ENCODE measurements around the gene RAD51B.

The RAD51B gene

DNA sequence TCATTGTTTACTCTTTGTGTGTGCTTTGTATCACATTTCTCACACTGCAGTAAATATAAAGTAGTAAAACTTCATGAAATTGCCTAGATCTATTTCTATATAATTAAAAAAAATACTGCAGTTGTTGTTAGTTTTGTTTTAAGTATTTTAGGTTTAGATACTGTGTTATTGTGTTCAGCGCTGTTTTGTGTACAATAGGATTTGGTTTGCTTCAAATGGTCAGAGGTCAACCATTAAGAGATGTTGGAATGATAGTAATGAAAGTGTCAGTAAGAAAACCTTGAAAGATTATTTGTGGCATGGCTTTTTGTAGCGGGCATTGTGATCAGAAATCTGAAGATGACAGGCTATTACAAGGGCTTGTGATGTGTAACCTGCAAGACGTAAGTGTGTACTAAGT lies 67.9 kb downstream of the RAD51B start:
- DNase-seq (ENCODE audit: low read depth, low spot score), result no peak
- no peak overlapping the region for H3K27ac ChIP-seq

DNA sequence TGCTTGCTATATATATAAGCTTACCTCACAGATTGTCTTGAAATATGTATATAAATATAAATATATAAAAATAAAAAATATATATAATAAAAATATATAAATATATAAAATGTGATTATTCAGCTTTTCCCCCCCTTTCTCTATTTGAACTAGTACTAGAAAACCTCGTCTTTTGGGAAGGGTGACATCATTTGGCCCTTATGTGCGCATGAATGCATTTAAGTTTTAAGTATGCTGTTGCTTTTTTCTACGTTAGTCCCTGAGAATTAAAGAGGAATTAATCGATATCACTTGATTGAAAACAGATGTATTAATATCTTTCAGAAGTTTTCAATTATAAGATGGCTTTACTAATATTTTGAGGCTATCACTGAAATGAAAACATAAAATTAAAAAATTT lies 69.9 kb downstream of the RAD51B start:
- no peak for DNase-seq (ENCODE audit: low read depth, low spot score)
- H3K27ac ChIP-seq, result no peak overlapping the region

DNA sequence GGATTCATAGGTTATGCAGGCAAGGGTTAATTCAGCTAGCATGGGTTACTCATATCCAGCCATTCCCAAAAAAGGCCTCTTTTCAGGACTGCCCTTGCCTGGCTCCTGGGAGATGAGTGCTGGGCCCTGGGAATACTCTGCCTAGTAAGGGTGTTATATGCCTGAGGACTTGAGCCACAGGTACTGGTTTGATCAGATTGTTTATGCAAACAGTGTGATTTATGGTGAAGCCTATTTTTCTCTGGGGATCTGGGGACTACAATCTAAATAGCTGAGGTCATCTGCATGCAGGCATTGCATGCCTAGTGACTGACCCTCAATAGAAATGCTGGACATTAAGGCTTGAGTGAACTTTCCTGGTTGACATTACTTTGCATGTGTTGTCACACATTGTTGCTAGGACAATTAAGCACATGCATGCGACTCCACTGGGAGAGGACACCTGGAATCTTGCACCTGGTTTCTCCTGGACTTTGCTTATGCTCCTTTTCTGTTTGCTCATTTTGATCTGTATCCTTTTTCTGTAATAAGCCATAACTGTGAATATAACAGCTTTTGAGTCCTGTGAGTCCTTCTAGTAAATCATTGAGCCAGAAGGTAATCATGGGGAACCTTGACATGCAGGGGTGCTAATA lies 73.0 kb downstream of the RAD51B start:
- no peak for DNase-seq (ENCODE audit: low read depth, low spot score)
- no peak overlapping the region for H3K27ac ChIP-seq

DNA sequence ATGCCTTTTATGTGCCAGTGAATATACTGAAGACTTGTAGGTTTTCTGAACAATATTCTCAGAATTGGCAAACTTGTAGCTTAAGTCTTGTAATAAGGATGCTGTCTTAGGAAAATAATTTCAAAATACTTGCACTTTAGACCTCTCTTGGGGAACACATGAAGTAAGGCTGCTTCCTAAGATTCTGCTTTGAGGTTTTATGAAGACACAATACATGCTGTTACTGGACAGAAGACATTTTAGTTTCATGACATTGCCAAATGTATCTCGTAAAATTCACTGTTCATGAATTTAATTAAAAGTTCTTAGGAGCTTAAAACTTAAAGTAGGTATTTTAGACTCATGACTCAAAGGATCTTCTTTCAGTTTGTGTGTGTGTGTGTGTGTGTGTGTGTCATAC lies 80.7 kb downstream of the RAD51B start:
- no peak for DNase-seq (ENCODE audit: low read depth, low spot score)
- H3K27ac ChIP-seq, result no peak overlapping the region

DNA sequence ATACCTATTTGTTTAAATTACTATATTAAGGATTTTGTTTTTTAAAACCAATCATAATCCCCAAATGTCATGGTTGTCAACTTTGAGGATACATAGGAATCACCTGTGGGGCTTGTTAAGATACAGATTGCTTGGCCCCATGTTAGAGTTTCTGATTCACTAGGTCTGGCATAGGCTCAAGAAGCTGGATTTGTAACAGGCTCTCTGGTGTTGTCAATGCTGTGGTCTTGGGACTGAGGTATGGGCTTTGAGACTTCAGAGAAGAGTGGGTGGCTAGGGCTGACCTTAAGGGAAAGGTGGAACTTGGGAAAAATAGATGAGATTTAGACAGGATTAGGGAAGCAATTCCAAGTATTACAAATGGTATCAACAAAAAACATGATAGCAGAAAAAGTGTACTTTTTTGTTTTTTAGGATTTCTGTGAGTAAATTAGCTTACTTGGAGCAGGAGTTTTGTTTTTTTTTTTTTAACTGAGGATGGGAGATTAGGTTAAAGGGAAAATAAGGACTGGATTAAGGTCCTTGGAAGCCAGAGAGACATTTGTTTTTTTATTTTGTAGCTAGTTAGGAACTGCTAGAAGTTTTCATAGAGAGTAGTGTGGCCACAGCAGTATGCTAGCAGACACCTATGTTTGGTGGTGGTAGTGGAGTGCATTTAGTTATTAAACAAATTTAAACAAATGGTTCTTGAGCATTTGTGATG lies 88.6 kb downstream of the RAD51B start:
- no peak overlapping the region for H3K27ac ChIP-seq
- DNase-seq (ENCODE audit: low read depth, low spot score), result no peak

DNA sequence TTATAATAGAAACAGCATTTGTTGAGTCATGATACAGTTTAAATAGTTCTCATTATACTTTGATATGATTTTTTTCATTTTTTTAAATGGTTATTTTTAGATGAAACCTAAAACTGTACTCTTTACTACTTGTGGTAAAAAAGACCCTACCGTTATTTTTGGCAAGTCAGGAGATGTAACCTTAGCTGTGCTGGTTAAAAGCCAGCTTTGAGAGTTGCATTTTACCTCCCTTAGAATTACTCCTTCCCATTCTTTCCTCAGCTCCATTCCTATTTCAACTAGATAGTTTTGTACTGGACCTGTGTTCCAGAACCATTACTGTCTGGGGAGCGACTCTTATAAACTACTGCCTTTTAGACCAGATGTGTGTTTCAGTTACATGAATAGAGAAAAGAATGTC lies 92.0 kb downstream of the RAD51B start:
- DNase-seq (ENCODE audit: low read depth, low spot score), result no peak

DNA sequence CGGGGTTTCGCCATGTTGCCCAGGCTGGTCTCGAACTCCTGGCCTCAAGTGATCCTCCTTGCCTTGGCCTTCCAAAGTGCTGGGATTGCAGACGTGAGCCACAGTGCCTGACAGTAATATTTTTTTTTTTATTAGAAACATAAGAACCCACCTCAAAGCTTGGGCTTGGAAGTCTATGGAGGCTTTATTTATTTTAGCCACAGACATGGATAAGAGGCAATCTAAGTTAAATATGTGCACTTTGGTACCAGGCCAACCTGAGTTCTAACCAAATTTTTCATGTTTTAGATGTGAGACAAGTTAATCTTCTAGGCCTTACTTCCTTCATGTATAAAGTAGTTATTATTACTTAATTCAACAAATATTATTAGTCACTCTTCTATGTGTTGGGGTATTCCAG lies 96.9 kb downstream of the RAD51B start:
- H3K27ac ChIP-seq, result no peak overlapping the region
- DNase-seq (ENCODE audit: low read depth, low spot score), result no peak

More for the DNA sequence above, 92.0 kb downstream of the RAD51B start:
- H3K27ac ChIP-seq, result no peak overlapping the region

DNA sequence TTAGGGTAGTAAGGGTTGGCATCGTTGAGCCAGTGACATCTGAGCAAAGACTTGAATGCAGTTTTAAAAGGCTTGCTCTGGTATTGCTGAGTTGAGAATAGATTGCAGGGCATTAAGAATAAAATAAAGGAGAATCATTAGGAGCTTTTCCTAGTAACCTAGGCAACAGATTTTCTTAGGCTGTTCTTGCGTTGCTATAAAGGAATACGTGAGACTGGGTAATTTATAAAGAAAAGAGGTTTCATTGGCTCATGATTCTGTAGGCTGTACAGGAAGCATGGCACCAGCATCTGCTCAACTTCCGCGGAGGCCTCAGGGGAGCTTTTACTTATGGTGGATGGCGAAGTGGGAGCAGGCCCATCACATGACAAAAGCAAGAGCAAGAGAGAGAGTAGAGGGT lies 97.4 kb downstream of the RAD51B start:
- DNase-seq (ENCODE audit: low read depth, low spot score), result no peak
- H3K27ac ChIP-seq, result no peak overlapping the region

DNA sequence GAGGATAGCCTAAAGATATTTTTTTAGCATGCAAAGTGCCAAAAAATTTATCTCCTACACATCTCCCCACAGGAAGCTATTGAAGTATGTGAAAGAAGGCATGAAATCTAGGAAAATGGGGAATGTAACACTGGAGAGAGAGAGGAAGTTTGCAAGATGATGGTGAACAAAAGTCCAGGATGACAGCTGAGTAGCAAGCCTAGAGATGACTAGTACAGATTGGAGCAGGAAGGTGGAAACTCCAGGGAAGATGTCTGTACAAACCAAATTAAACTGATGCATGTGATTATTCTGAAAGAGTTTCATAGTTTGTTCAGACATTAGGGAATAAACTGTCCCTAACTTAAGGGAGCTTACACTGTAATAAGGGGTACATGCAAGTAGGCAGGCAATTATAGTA lies 99.3 kb downstream of the RAD51B start:
- no peak for DNase-seq (ENCODE audit: low read depth, low spot score)
- no peak overlapping the region for H3K27ac ChIP-seq

DNA sequence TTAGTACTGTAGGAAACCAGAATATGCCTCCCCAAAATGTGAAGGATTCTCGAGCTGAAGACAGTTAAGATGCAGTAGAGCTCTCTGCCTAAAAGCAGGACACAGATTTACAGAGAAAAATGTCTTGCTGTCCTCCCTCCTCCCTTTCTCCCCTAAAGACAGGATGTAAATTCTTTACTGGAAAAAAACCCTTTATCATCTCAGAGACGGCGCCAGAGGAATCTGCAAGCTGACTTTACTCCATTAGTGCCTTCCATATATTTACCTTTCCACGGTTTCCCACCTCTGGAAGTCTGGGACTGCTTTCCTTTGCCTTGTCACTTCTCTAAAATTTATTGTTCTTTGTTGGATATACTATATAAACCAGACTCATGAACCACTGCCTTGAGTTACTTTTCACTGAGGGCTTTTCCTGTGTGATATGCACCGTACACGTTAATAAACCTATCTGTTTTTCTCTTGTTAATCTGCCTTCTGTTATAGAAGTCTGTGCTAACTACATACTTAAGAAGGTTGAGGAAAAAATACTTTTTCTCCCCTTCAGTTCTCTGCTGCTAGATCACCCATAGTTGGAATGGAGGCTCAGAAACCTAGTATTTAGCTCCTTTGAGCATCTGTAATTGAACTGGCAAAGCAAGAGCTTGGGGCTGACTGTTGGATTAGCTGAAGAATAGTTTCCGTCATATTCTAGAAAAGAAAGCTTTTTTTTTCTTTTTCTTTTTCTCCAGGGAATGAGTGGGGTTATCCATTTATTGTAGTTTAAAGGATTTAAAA lies 99.9 kb downstream of the RAD51B start:
- DNase-seq (ENCODE audit: low read depth, low spot score), result no peak
- no peak overlapping the region for H3K27ac ChIP-seq

DNA sequence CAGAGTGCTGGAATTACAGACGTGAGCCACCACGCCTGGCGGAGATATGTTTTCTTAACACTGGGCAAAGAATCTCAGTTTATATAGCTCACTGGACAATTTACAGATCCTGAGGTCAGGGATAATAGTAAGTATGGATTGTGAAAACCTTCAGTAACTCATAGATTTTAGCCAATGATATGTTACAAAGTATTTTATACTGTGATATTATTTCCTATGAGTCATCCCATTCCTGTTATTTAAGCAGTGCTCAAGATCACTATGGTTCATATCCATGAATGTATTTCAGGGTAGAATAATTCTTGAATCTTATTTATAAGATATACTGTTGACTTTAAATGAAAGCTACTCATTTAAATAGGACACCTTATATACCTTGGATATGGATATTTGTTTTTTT lies 107.2 kb downstream of the RAD51B start:
- no peak overlapping the region for H3K27ac ChIP-seq
- no peak for DNase-seq (ENCODE audit: low read depth, low spot score)

DNA sequence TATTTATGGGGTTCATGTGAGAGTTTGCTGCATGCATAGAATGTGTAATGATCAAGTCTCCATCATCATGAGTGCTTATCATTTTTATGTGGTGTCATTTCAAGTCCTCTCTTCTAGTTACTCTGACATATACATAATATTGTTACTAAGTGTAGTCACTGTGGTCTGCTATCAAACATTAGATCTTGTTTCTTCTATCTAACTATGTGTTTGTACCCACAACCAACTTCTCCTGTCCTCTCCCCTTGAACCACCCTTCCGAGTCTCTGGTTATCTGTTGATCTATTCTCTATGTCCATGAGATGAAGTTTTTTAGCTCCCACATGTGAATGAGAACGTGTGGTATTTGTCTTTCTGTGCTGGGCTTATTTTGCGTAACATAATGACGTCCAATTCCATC lies 107.7 kb downstream of the RAD51B start:
- no peak overlapping the region for H3K27ac ChIP-seq
- no peak for DNase-seq (ENCODE audit: low read depth, low spot score)

DNA sequence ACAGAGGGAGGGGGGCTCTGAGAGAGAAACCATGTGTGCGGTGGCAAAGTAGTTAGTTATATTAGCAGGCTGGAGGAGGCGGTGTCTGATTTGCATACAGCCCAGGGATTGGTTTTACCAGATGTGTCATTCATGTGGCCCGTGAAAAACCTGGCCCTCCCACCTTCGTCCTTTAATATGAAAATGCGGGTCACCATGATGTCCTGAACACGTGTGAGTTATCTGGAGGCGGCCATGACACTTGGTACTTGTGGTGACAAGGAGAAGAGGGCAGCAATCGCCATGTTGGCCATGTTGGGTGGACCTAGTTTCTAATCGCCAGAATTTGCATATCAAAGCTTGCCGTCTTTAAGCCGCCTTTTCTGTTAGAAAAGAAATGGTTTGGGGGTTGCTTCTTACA lies 108.8 kb downstream of the RAD51B start:
- no peak for DNase-seq (ENCODE audit: low read depth, low spot score)
- H3K27ac ChIP-seq, result no peak overlapping the region

DNA sequence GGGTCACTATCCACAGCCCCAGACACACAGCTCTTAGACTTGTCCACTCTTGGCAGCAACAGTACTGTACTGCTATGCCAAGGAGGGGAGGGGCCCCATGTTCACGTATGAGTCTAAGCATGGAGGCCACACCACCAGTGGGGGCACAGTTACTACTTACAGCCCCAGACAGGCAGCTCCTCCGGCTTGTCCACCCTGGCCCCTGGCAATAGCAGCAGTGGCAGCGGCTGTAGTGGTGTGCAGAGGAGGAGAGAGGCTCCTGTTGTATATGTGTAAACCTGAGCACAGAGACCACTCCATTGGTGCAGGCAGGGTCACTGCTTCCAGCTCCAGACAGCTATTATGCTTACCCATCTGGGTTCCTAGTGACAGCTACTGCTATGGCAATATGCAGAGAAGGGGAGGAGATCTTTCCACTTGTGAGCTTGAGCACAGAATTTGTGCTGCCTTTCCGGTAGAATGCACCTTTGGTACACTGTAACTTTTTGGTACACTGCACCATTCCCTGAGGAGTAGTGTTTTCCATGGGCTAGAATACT lies 113.2 kb downstream of the RAD51B start:
- H3K27ac ChIP-seq, result no peak overlapping the region
- DNase-seq (ENCODE audit: low read depth, low spot score), result no peak

DNA sequence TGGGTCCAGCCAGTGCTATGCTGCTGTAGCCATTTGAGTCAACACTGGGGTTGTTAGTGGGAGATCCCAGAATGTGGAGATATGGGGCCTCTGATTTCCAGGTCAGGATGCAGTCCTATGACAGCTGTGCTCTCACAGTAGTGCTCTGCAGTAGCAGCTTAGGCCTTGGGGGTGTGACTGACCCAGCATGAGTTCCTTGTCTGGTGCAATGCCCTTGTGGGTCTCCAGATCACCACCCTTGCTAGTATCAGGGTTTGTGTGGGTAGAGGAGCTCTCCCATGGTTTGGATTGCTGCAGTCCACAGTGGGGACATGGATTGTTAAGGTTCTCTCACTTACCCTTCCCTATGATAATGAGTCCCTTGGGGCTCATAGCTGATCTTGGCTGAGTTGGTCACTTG lies 113.7 kb downstream of the RAD51B start:
- no peak for DNase-seq (ENCODE audit: low read depth, low spot score)
- H3K27ac ChIP-seq, result no peak overlapping the region

DNA sequence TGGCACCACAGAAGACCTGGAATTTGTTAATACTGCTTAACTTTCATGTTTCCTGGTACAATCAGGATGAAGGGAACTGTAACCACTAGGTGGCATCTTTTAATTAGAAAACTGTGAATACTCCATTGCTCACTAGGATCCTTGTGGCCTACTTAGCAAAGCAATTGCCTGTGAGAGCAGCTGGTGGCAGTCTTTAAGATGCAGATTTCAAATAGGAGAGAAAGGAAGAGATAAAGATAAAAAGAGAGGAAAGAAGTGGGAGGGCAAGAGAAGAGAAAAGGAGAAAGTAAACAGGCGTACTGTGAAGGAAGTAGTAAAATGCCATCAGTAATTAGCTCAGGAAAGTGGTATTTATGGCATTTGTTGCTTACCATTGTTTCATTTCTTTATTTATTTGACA lies 114.5 kb downstream of the RAD51B start:
- no peak for DNase-seq (ENCODE audit: low read depth, low spot score)
- H3K27ac ChIP-seq, result no peak overlapping the region

DNA sequence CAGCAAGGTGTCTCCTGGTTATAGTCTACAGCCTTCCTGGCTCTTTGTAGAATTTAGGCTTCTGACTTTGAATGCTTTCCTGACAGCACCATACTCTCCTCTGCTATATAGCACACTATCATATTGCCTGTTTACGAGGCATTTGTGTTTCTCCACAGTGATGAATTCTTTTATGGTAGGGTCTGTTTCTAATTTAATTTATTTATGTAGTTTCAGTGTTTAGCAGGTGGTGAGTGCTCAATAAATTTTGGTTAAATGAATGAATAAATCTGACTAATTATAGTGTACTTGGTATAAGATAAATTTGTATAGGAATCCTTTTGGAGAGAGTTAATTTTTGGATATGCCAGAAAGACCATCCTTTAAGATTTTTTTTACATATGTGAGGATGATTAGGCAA lies 115.3 kb downstream of the RAD51B start:
- no peak for DNase-seq (ENCODE audit: low read depth, low spot score)
- H3K27ac ChIP-seq, result no peak overlapping the region

DNA sequence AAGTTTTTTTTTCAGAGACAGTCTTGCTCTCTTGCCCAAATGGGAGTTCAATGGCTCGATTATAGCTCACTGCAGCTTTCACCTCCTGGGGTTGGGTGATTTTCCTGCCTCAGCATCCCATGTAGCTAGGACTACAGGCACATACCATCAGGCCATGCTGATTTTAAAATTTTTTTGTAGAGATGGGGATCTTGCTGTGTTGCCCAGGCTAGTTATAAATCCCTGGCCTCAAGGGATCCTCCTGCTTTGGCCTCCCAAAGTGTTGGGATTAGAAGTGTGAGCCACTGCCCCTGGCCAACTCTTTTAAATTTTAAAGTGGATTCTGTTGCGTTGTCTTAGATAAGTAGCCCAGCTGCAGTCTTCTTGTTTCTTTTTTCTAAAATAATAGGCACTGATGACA lies 115.8 kb downstream of the RAD51B start:
- no peak overlapping the region for H3K27ac ChIP-seq
- DNase-seq (ENCODE audit: low read depth, low spot score), result no peak

DNA sequence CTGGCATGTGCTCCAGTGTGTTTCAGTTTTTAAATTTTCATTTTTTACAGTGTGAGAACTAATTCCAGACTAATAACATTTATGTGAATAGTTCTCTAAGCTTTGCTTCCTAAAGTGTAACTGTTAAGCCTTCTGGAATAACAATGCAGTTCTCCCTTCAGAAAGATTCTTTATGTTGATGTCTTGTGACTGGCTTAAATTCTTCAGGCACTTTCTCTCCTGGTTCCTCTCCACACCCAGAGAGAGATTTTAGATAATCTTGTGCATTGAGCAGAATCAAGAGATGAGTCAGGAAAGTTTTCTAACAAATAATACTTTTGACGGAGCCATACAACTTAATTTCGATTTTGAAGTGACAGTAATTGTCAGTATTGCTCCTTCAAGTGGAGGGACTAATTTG lies 118.5 kb downstream of the RAD51B start:
- no peak overlapping the region for H3K27ac ChIP-seq

DNA sequence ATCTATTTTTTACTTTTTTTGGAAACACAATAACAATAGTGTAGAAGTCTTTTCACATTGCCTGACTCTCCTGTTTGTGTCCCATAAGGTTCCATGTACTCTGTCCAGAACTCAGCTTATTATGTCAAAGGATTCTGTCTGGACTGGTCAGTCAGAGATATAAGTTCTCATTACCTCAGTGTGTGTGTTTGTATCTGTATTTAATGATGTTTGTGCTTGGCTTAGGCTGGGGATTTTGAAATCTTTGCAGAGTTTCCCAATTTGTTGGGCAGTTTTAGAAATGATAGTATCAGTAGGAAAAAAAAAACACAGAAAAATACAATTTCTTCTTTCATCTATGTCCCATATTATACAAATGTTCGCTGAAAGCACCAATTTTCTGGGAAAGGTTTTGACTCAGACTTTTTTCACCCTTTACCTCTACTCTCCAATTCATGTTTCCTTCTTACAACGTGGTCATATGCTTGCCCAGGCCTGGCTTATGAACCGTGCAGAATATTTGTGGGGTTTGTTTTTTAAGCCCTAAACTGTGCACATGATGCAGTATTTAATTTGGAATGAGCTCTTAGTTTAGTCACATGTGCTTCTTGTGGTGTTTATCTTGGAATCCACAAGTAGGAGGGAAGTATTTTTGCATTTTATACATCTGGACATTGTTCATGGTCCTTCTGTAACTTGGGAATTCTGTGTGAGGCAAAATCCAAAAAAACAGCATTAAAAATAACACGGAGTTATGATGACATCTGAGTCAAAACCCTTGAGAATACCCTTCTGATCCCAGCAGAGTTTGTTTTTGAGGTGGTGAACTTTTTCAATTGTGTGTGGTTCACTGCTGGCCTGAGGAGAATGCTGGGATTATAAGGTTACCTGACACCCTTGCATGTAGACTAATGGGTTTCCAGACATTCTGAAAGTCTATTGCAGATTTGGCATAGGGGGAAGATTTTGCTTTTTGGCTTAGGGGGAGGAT lies 121.2 kb downstream of the RAD51B start:
- DNase-seq (ENCODE audit: low read depth, low spot score), result no peak
- peak overlapping the region; percentile 8 for H3K27ac ChIP-seq

More for the DNA sequence above, 118.5 kb downstream of the RAD51B start:
- DNase-seq (ENCODE audit: low read depth, low spot score), result no peak

Data from epithelial cell of prostate (primary cell).